NB4 (cell line): ENCODE results near the gene SNUPN.

ENCODE experiments used
- MYC ChIP-seq: IDR thresholded peaks from 2 replicates; pipeline ENCODE4 v1.6.1; 2011; ENCODE audit warnings: low read depth, low read length
- POLR2A ChIP-seq: IDR thresholded peaks from 2 replicates; pipeline ENCODE4 v1.6.1; 2011; ENCODE audit warnings: mild to moderate bottlenecking; ENCODE audit not compliant: insufficient read length; ENCODE audit errors: extremely low read depth
- TF ChIP-seq, protein P1 (sequence below): IDR thresholded peaks from one replicate; pipeline ENCODE4 v1.5.1; 2012; ENCODE audit warnings: low read depth, low read length

DNA sequence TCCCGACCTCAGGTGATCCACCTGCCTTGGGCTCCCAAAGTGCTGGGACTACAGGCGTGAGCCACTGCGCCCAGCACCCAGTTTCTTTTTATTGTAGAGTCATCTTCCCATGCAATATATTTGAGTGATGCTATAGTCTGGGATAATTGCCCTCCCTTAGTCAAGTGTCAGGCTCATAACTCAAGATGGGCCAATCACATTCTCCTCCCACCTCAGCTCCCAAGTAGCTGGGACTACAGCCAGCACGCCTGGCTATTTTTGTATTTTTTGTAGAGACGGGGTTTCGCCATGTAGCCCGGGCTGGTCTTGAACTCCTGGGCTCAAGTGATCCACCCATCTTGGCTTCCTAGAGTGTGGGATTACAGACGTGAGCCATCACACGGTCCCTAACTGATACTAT lies 31.2 kb downstream of the SNUPN start:
- TF ChIP-seq POLR2A (no peak), MYC (no peak)
- TF ChIP-seq, protein P1, sequence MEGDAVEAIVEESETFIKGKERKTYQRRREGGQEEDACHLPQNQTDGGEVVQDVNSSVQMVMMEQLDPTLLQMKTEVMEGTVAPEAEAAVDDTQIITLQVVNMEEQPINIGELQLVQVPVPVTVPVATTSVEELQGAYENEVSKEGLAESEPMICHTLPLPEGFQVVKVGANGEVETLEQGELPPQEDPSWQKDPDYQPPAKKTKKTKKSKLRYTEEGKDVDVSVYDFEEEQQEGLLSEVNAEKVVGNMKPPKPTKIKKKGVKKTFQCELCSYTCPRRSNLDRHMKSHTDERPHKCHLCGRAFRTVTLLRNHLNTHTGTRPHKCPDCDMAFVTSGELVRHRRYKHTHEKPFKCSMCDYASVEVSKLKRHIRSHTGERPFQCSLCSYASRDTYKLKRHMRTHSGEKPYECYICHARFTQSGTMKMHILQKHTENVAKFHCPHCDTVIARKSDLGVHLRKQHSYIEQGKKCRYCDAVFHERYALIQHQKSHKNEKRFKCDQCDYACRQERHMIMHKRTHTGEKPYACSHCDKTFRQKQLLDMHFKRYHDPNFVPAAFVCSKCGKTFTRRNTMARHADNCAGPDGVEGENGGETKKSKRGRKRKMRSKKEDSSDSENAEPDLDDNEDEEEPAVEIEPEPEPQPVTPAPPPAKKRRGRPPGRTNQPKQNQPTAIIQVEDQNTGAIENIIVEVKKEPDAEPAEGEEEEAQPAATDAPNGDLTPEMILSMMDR: no peak
